SK-N-SH (cell line): ENCODE results near the gene CFAP221. TPM values are rescaled to one million over a fixed set of nuclear protein-coding genes. Genes with fewer than 3 reads are reported as not detected.

Experiments
- CTCF ChIA-PET: fragments of 300-600, 350-600 bp; formaldehyde crosslinking; extraction: SDS; loops from one replicate; lab custom pipeline; 2021; lab: Yijun Ruan, JAX
- POLR2A ChIA-PET: fragments of 350-600 bp; sonication (Branson Sonifier 250); formaldehyde crosslinking; extraction: SDS; loops from one replicate; lab custom pipeline; 2020; ENCODE audit warnings: antibody characterized with exemption, inconsistent platforms; lab: Yijun Ruan, JAX
- DNase-seq: peaks from one replicate; pipeline ENCODE4 v3.0.0; 2012
- H2AFZ ChIP-seq: fragments of 200-600 bp; sonication (generic); 2 replicates; pipeline ENCODE4 v1.8.1; 2016; ENCODE audit warnings: antibody characterized with exemption, mild to moderate bottlenecking, low read depth
- H3F3A ChIP-seq: fragments of 200-600 bp; sonication (generic); replicated peaks from 2 replicates; pipeline ENCODE3; 2016; ENCODE audit warnings: antibody characterized with exemption, mild to moderate bottlenecking; ENCODE audit not compliant: insufficient read depth
- H3K27ac ChIP-seq, 2 experiments: fragments of 200-500 bp in 1 of 2; fragments of 200-600 bp in 1 of 2; sonication (Bioruptor generic) in 1 of 2; sonication (generic), shearing (Covaris generic) in 1 of 2; 2 replicates each; pipeline versions ENCODE4 v1.5.1 to v1.6.1; 2014 to 2016; ENCODE audit warnings: low read depth in 2 of 2, inconsistent platforms in 1 of 2, low read length in 1 of 2, mild to moderate bottlenecking in 1 of 2, mixed read lengths in 1 of 2
- H3K27me3 ChIP-seq: fragments of 200-600 bp; sonication (generic), shearing (Covaris generic); 2 replicates; pipeline ENCODE4 v1.6.1; 2016; ENCODE audit warnings: mixed run types; ENCODE audit not compliant: insufficient read depth
- H3K36me3 ChIP-seq, 2 experiments: fragments of 200-500 bp in 1 of 2; fragments of 200-600 bp in 1 of 2; sonication (Bioruptor generic) in 1 of 2; sonication (generic) in 1 of 2; replicated peaks in 1 of 2; 2 replicates each; pipeline versions ENCODE3 to v1.5.1; 2014 to 2016; ENCODE audit warnings: low read length in 1 of 2, mild to moderate bottlenecking in 1 of 2; ENCODE audit not compliant: insufficient read depth in 2 of 2, control insufficient read depth in 1 of 2
- H3K4me1 ChIP-seq, 2 experiments: fragments of 200-500 bp in 1 of 2; fragments of 200-600 bp in 1 of 2; sonication (Bioruptor generic) in 1 of 2; sonication (generic), shearing (Covaris generic) in 1 of 2; 2 replicates each; pipeline versions ENCODE4 v1.5.1 to v1.6.1; 2014 to 2016; ENCODE audit warnings: low read depth in 1 of 2, low read length in 1 of 2, mixed run types in 1 of 2; ENCODE audit not compliant: insufficient read depth in 2 of 2, control insufficient read depth in 1 of 2
- H3K4me2 ChIP-seq: fragments of 200-600 bp; sonication (generic), shearing (Covaris generic); 2 replicates; pipeline ENCODE4 v1.6.1; 2017; ENCODE audit warnings: mixed run types
- H3K4me3 ChIP-seq, 2 experiments: fragments of 200-500 bp in 1 of 2; fragments of 200-600 bp in 1 of 2; sonication (Bioruptor generic) in 1 of 2; sonication (generic), shearing (Covaris generic) in 1 of 2; 2 replicates each; pipeline versions ENCODE4 v1.5.1 to v1.8.1; 2014 to 2016; ENCODE audit warnings: low read depth in 2 of 2, inconsistent platforms in 1 of 2, low read length in 1 of 2, mild to moderate bottlenecking in 1 of 2, mixed read lengths in 1 of 2, moderate library complexity in 1 of 2
- H3K79me2 ChIP-seq: fragments of 200-600 bp; sonication (generic); 2 replicates; pipeline ENCODE4 v1.8.1; 2017; ENCODE audit warnings: mild to moderate bottlenecking; ENCODE audit not compliant: insufficient read depth
- H3K9ac ChIP-seq: fragments of 200-600 bp; sonication (generic); 2 replicates; pipeline ENCODE4 v1.6.1; 2017; ENCODE audit warnings: mixed run types
- H3K9me2 ChIP-seq: fragments of 200-600 bp; sonication (generic); 2 replicates; pipeline ENCODE4 v1.6.1; 2017; ENCODE audit warnings: mixed run types
- H3K9me3 ChIP-seq: fragments of 200-600 bp; sonication (generic); 2 replicates; pipeline ENCODE4 v1.6.1; 2017; ENCODE audit warnings: mixed run types, mild to moderate bottlenecking, moderate library complexity
- H4K20me1 ChIP-seq: fragments of 200-600 bp; sonication (generic); 2 replicates; pipeline ENCODE4 v1.6.1; 2017; ENCODE audit warnings: mild to moderate bottlenecking, mixed run types; ENCODE audit not compliant: insufficient read depth
- CHD2 ChIP-seq: fragments of 150-350 bp; IDR thresholded peaks from 2 replicates; pipeline ENCODE4 v1.6.1; 2018; ENCODE audit warnings: low read length; ENCODE audit not compliant: partially characterized antibody
- EZH2phosphoT487 ChIP-seq: fragments of 200-600 bp; sonication (generic); IDR thresholded peaks from 2 replicates; pipeline ENCODE4 v1.6.1; 2017; ENCODE audit warnings: low read depth, mixed run types, mild to moderate bottlenecking, antibody characterized with exemption, moderate library complexity, borderline replicate concordance
- FOSL2 ChIP-seq: IDR thresholded peaks from 2 replicates; pipeline ENCODE4 v1.4.0; 2012; ENCODE audit warnings: low read depth, mild to moderate bottlenecking, moderate library complexity, borderline replicate concordance
- FOXM1 ChIP-seq: IDR thresholded peaks from 2 replicates; pipeline ENCODE4 v1.4.0; 2012; ENCODE audit warnings: low read depth, mild to moderate bottlenecking
- GATA2 ChIP-seq: sonication (generic); formaldehyde crosslinking; IDR thresholded peaks from 2 replicates; pipeline ENCODE4 v1.5.0; 2020; ENCODE audit warnings: mild to moderate bottlenecking, missing genetic modification reagents
- JUND ChIP-seq: IDR thresholded peaks from 2 replicates; pipeline ENCODE4 v1.4.0; 2012
- NFIC ChIP-seq: IDR thresholded peaks from 2 replicates; pipeline ENCODE4 v1.4.0; 2012; ENCODE audit warnings: borderline replicate concordance
- NRF1 ChIP-seq: IDR thresholded peaks from 2 replicates; pipeline ENCODE4 v1.6.1; 2012; ENCODE audit warnings: low read depth, mild to moderate bottlenecking, low read length
- PBX3 ChIP-seq: IDR thresholded peaks from 2 replicates; pipeline ENCODE4; 2012
- RAD21 ChIP-seq: IDR thresholded peaks from 2 replicates; pipeline ENCODE4 v1.6.1; 2012; ENCODE audit warnings: mild to moderate bottlenecking, low read length
- REST ChIP-seq: IDR thresholded peaks from 2 replicates; pipeline ENCODE4 v1.6.1; 2012; ENCODE audit warnings: mild to moderate bottlenecking, low read depth, low read length, moderate library complexity
- SMC3 ChIP-seq: IDR thresholded peaks from 2 replicates; pipeline ENCODE4 v1.6.1; 2012; ENCODE audit warnings: low read depth, low read length, improper control_type of control experiment
- TAF1 ChIP-seq: IDR thresholded peaks from 2 replicates; pipeline ENCODE4 v1.6.1; 2012; ENCODE audit warnings: low read depth, mild to moderate bottlenecking, low read length, moderate library complexity, borderline replicate concordance
- TCF12 ChIP-seq: IDR thresholded peaks from 2 replicates; pipeline ENCODE4 v1.4.0; 2012
- TEAD4 ChIP-seq: IDR thresholded peaks from 2 replicates; pipeline ENCODE4 v1.4.0; 2012; ENCODE audit warnings: mild to moderate bottlenecking, borderline replicate concordance; ENCODE audit not compliant: insufficient read depth
- USF1 ChIP-seq: IDR thresholded peaks from 2 replicates; pipeline ENCODE4 v1.4.0; 2012; ENCODE audit warnings: low read depth, borderline replicate concordance
- YY1 ChIP-seq: IDR thresholded peaks from 2 replicates; pipeline ENCODE4 v1.4.0; 2012; ENCODE audit warnings: low read depth, mild to moderate bottlenecking
- ZBTB33 ChIP-seq: IDR thresholded peaks from 2 replicates; pipeline ENCODE4 v1.4.0; 2012; ENCODE audit warnings: low read depth, borderline replicate concordance
- WGBS: methylation state at CpG from one replicate; pipeline ENCODE4 v1.1.6; 2017; ENCODE audit warnings: low lambda C conversion rate; 5-methylcytosine and 5-hydroxymethylcytosine counted together
- polyA plus RNA-seq, 3 experiments: library from polyadenylated mRNA; depleted of rRNA; stranded (reverse); fragments of >200 nt; gene quantifications; 2 replicates each; pipeline ENCODE4 v1.2.3, GENCODE V29; 2012

The CFAP221 gene
- polyA plus RNA-seq, 1 of the 3 experiments (the other 2 are of a cell fraction), result 0.12 TPM

- Histone ChIP-seq H3K4me3 (no peak overlapping the region), H2AFZ (no peak overlapping the region), H4K20me1 (no peaks in the 10 kb centered on the region), H3K4me2 (no peak overlapping the region), H3K36me3 (no peaks in the 10 kb centered on the region), H3K9me3 (no peaks in the 10 kb centered on the region), H3K9me2 (no peaks in the 10 kb centered on the region), H3K79me2 (no peaks in the 10 kb centered on the region), H3K27ac (no peak overlapping the region), H3F3A (no peaks in the 10 kb centered on the region), H3K9ac (no peak overlapping the region), H3K27me3 (no peaks in the 10 kb centered on the region), H3K4me1 (peaks cover 0 to 6% of the 10 kb centered on the region in 2 experiments; a peak in 2 of 4 replicates)
- TF ChIP-seq JUND (peak; percentile 48; the same call in 1 of the 2 replicates), NFIC (peak; percentile 61; the same call in 1 of the 2 replicates), FOSL2 (peak; percentile 22; the same call in 1 of the 2 replicates), ZBTB33 (no peak), GATA2 (CRISPR knock-in tag) (peak; percentile 48), TEAD4 (no peak), PBX3 (peak; percentile 14; the same call in 1 of the 2 replicates), TCF12 (peak; percentile 61; the same call in 1 of the 2 replicates)
- ChIA-PET CTCF (interaction anchor here (0.6 to 1.1 kb wide), 3 partner anchors 12 to 530 kb away, joined by 3 read pairs; no protein-coding TSS in a partner anchor), POLR2A (no interaction called here)
- peak; percentile 37 for DNase-seq
- WGBS, result 26% methylated on average over 3 of the region's 3 CpGs
Observed at GRCh38 chr2:119645173-119645855, 101.1 kb downstream of the CFAP221 start.

GRCh38 chr2:119646149-119646548, 101.9 kb downstream of the CFAP221 start:
- Histone ChIP-seq H3F3A (no peaks in the 10 kb centered on the region), H3K9ac (no peak overlapping the region), H3K4me1 (peaks cover 0 to 6% of the 10 kb centered on the region in 2 experiments; a peak in 2 of 4 replicates), H3K27ac (no peak overlapping the region), H3K9me3 (no peaks in the 10 kb centered on the region), H3K4me3 (no peak overlapping the region), H3K9me2 (no peaks in the 10 kb centered on the region), H3K4me2 (no peak overlapping the region), H2AFZ (no peak overlapping the region), H3K36me3 (no peaks in the 10 kb centered on the region), H3K27me3 (no peaks in the 10 kb centered on the region), H4K20me1 (no peaks in the 10 kb centered on the region), H3K79me2 (no peaks in the 10 kb centered on the region)
- CTCF ChIA-PET, result interaction anchor here (1.1 kb wide), 1 partner anchor 529 kb away, joined by 3 read pairs; no protein-coding TSS in a partner anchor
- WGBS, result 80% methylated on average over 3 of the region's 3 CpGs
- no peak for DNase-seq
- POLR2A ChIA-PET, result no interaction called here
- TF ChIP-seq YY1 (no peak), TCF12 (no peak), PBX3 (no peak), FOXM1 (no peak), TEAD4 (no peak), NRF1 (no peak), USF1 (no peak), SMC3 (no peak), REST (no peak), RAD21 (no peak), TAF1 (no peak), CHD2 (no peak), EZH2phosphoT487 (no peak)
